NCI-H1930 (cell line): ENCODE data around the gene PATL1.
"Not testable (repeated sequence)": the region's sequence is repeated elsewhere in the genome, so short reads cannot be mapped to it uniquely, and the experiment has no call there.

Experiments
- DNase-seq, 2 experiments: peaks; one replicate each; lab custom pipeline; 2025; lab: John Stamatoyannopoulos, UW

Gene PATL1

GRCh38 chr11:59673291-59673690 is 4.5 kb upstream of the PATL1 start:
- no peak for DNase-seq

DNA sequence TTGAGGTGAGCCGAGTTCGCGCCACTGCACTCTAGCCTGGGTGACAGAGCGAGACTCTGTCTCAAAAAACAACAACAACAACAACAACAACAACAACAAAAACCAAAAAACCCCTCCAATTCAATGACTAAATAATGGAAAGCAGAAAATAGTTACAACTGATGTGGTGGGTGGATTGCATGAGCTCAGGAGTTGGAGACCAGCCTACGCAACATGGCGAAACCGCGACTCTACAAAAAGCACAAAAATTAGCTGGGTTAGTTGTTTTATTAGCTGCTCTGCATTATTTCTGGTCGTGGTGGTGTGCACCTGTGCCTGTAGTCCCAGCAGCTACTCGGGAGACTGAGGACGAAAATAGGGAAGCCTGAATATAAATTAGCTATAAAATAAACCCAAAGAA is 2.6 kb upstream of the PATL1 start:
- no peak for DNase-seq

- no peak for DNase-seq
These were observed 773 bp upstream of the PATL1 start for GRCh38 chr11:59669611-59670009.

DNA sequence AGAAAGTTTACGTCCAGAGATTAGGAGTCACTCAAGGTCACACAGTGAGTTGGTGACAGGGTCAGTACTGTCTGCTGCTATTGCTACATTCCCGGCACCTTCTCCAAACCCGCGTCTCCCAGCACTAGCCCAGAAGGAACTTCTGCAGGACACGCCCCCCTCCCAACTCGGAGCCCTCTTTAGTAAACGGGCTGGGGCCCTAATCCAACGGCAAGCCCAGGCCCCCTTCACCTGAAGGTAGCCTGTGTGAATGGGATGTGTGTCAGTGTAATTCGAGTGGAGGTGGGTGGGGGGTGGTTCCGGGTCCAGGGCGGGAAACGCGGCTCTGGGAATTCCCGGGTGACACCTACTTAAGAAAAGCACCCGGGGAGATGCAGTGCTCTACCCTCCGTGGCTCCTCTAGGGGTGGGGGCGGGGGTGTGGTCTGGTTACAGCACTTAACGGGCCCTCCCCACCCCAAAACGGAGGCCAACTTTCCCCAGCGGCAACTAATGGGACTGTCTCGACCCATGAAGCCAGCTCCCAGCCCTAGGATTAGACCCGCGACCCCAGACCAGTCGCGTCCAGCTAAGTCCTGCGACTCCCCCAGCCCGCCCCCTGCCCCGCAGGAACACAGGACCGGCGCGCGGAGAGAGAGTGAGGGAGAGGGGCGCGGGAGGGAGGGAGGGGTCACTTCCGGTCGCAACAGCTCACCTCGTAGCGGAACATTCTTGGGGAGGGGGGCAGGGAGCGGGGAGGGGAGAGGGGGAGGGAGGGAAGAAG is 468 bp downstream of the PATL1 start:
- no peak for DNase-seq

DNA sequence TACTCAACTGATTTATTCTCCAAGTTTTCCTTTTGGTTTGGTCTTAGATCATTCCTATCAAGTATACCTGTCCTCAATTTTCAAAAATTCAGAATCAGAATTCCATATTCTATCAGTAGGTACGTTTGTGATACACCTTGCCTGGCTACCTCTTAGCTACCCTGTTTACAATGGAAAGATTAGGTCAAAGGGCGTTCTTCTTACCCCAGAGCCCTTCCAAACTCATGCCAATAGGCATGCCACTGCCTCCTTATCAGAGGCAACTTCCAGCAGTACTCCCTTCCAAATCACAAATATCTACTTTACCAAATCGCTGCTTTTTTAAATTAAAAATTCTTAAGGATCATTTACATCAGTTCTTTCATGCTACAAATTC is 1.0 kb downstream of the PATL1 start:
- no peak for DNase-seq

- no peak for DNase-seq
These were observed 1.9 kb downstream of the PATL1 start for GRCh38 chr11:59666969-59667368.

GRCh38 chr11:59660621-59661020 is 8.2 kb downstream of the PATL1 start:
- DNase-seq = no peak

DNA sequence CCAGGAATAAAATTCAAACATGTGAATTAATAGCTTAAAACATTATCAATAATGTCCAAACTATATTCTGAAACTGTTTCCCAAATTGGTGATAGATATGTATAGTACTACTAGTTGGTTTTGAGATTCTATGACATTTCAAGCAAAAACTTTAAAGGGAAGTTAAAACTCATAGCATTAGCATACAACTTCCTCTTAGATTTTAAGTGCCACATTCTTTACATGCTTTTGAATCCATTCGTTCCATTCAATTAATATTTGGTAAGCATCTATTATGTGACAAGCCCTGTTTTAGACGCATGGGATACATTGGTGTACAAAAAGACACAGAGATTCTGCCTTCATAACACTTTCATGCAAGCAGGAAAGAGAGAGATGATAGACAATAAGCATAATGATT is 8.9 kb downstream of the PATL1 start:
- DNase-seq = no peak

DNA sequence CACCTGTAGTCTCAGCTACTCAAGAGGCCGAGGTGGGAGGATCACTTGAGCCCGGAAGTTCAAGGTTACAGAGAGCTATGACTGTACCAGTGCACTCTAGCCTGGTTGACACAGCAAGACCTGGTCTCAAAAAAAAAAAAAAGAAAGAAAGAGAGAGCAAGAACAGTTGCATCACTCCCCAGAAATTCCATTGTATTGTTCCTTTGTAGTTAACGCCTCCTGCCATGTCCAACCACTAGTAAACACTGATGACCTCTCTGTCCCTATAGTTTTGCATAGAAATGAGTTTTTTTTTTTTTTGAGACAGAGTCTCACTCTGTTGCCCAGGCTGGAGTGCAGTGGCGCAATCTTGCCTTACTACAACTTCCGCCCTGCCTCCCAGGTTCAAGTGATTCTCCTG is 10.8 kb downstream of the PATL1 start:
- DNase-seq = no peak

DNA sequence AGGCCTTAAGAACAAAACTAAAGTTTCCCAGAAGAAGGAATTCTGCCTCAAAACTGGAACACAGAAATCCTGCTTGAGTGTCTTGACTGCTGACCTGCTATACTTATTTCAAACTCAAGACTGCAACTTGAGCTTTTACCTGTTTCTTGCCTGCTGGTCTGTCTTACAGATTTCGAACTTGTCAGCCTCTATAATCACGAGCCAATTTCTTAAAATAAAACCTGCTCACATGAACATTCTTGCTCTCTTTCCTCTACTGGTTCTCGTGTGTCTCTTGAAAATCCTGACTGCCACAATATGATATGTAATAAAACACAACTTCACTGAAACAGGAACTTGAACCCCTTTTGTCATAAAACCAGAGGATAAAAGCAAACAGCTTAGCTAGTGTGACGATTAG is 13.9 kb downstream of the PATL1 start:
- no peak for DNase-seq

GRCh38 chr11:59647245-59647980 is 21.4 kb downstream of the PATL1 start:
- DNase-seq = no peak

GRCh38 chr11:59644528-59644927 is 24.3 kb downstream of the PATL1 start:
- DNase-seq = no peak

DNA sequence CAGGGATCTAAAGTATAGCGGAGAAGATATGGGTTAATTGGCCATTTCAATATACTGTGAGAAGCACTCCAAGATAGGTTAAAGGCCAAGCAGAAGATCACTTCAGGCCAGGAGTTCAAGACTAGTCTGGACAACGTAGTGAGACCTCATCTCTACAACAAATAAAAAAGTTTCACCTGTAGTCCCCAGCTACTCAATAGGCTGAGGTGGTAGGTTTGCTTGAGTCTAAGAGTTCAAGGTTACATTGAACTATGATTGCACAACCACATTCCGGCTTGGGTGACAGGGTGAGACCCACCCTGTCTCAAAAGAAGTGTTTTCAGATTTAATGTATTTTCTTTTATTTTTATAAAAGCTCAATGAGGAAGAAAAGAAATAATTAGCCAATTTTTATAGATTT is 25.4 kb downstream of the PATL1 start:
- no peak for DNase-seq

DNA sequence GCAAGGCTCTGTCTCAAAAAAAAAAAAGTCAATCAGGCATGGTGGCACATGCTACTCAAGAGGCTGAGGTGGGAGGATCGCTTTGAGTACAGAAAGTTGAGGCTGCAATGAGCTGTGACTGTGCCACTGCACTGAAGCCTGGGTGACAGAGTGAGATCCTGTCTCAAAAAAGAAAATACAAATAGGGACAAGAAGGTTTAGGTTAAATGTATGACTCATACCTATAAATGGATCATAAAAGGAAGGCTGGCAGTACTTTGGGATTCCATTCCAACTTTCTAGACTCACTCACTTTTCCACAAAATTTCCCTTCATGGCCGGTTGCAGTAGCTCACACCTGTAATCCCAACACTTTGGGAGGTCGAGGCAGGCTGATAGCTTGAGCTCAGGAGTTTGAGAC is 27.7 kb downstream of the PATL1 start:
- DNase-seq = no peak

DNA sequence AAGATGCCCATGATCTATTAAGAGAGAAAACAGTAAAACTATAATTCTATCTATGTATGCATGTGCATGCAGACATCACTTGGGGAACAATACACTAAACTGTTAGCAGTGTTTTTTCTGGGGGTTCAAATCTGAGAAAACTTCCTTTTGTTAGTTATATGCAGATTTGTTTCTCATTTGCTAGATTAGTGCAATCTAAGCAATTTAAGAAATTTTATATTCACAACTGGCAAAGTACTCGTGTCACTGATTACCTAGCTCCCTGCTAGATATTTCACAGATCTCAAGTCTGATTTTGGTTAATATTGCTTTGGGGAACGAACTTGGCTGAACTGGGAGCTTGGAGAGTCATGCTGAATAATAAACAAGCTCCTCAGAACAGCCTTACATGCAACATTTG is 38.3 kb downstream of the PATL1 start:
- DNase-seq = no peak

DNA sequence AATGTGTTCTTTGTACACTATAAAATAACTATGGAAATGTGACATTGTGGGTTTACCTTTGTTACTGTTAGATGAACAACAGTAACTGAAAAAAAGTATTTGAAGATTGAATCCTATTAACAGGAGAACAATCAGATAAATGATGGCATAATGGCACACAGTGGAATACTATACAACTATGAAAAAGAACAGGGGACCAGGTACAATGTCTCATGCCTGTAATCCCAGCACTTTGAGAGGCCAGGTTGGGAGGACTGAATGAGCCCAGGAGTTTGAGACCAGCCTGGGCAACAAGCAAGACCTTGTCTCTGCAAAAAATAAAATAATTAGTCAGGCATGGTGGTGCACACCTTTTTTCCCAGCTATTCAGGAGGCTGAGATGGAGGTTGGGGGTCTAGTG is 38.8 kb downstream of the PATL1 start:
- DNase-seq = no peak

GRCh38 chr11:59626969-59627368 is 41.9 kb downstream of the PATL1 start:
- DNase-seq = not testable (repeated sequence)

DNA sequence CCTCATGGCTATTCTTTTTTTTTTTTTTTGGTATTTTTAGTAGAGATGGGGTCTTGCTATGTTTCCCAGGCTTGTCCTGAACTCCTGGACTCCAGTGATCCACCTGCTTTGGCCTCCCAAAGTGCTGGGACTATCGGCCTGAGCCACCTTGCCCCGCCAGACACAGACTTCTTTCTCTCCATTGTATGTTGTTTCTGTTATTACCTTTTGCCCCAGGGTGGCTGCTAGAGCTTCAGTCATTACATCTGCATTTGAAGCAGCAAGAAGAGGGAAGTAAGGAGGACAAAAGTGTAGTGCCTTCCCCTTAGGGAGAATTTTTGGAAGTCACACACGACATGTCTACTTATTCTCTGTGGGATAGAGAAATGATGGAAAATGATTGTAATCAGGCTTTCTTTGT is 43.1 kb downstream of the PATL1 start:
- no peak for DNase-seq

DNA sequence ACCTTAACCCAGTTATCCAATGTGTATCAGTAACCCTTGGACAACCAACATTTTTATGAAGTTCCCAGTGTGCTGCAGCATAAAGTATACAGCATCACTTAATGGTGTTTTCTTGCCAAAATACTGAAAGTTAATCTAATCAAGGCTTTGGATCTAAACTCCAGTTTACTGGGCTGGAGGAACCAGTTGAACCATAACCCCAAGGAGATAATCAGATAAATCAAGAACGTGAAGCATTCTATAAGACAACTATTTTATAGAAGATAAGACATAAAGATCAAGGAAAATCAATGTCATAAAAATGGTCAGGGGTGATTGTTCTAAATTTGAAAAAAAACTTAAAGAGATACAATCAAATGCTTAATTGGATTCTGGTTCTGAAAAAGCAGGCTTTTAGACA is 51.0 kb downstream of the PATL1 start:
- DNase-seq = no peak

GRCh38 chr11:59616396-59616982 is 52.3 kb downstream of the PATL1 start:
- no peak for DNase-seq

- peak; percentile 98 to 99 for DNase-seq
These were observed 53.0 kb downstream of the PATL1 start, which contains the start of gene OSBP for GRCh38 chr11:59615637-59616395. Gene OSBP (minus strand): TSS chr11:59615774. CDS start chr11:59615664, 110 bp downstream.

DNA sequence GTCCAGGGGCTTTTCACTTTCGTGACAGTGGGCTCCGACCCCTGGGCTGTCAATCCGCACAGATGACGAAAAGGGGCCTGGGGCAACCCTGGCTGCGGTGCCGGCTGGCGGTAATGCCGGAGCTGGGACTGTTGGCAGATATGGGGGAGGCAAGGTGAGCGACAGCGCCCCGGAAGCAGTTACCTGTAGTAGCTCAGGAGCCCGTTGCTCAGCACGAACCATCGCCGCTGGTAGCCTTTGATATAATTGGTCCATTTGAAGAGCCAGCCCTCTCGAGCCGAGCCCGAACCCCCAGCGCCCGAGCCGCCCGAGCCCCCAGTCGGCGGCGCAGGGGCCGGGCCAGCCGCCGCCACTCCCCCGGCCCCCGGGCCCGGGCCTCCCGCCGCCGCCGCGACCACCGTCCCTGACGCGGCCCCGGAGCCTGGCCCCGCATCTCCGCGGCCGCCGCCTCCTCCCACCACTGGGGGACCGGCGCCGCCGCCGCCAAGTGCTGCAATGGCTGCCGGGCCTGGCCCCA is 53.7 kb downstream of the PATL1 start:
- peak; percentile 12 to 25 for DNase-seq
